Loucy (cell line): ENCODE measurements around the gene SLC6A5.

Experiments
- H2AFZ ChIP-seq: fragments of 200-600 bp; sonication (generic); 2 replicates; pipeline ENCODE4 v1.6.0; 2016; ENCODE audit warnings: antibody characterized with exemption, mild to moderate bottlenecking, low read length, moderate library complexity
- H3F3A ChIP-seq: fragments of 200-600 bp; 2 replicates; pipeline ENCODE4 v1.6.0; 2016; ENCODE audit warnings: antibody characterized with exemption, low read depth, mild to moderate bottlenecking
- H3K27me3 ChIP-seq: fragments of 200-600 bp; sonication (generic); 2 replicates; pipeline ENCODE4 v1.6.1; 2014; ENCODE audit warnings: low read length, mild to moderate bottlenecking; ENCODE audit not compliant: insufficient read depth, poor library complexity, severe bottlenecking
- H3K36me3 ChIP-seq: fragments of 200-600 bp; sonication (generic); 2 replicates; pipeline ENCODE4 v1.6.1; 2016; ENCODE audit warnings: low read length; ENCODE audit not compliant: insufficient read depth
- H3K4me1 ChIP-seq: fragments of 200-600 bp; sonication (generic); 2 replicates; pipeline ENCODE4 v1.5.1; 2014; ENCODE audit warnings: low read length, mild to moderate bottlenecking; ENCODE audit not compliant: insufficient read depth, poor library complexity, severe bottlenecking
- H3K4me2 ChIP-seq: fragments of 200-600 bp; sonication (generic); 2 replicates; pipeline ENCODE4 v1.6.0; 2014; ENCODE audit warnings: antibody characterized with exemption, low read length, low read depth, mild to moderate bottlenecking; ENCODE audit not compliant: poor library complexity, severe bottlenecking
- H3K4me3 ChIP-seq: fragments of 200-600 bp; sonication (generic); 2 replicates; pipeline ENCODE4 v1.5.1; 2014; ENCODE audit warnings: low read length, mild to moderate bottlenecking, mixed read lengths; ENCODE audit not compliant: poor library complexity, severe bottlenecking
- H3K79me2 ChIP-seq: fragments of 200-600 bp; sonication (generic); 2 replicates; pipeline ENCODE4 v1.6.1; 2014; ENCODE audit warnings: low read length; ENCODE audit not compliant: insufficient read depth
- H3K9ac ChIP-seq: fragments of 200-600 bp; sonication (generic); 2 replicates; pipeline ENCODE4 v1.6.0; 2014; ENCODE audit warnings: mild to moderate bottlenecking, low read depth, low read length, moderate library complexity; ENCODE audit not compliant: poor library complexity, severe bottlenecking
- H3K9me2 ChIP-seq: fragments of 200-600 bp; sonication (generic); replicated peaks from 2 replicates; pipeline ENCODE4 v1.6.1; 2016; ENCODE audit warnings: low read depth, low read length, mixed read lengths
- H3K9me3 ChIP-seq: fragments of 200-600 bp; sonication (generic); 2 replicates; pipeline ENCODE4 v1.6.1; 2014; ENCODE audit warnings: mild to moderate bottlenecking, antibody characterized with exemption, low read length, low read depth; ENCODE audit not compliant: insufficient read depth
- H4K20me1 ChIP-seq: fragments of 200-600 bp; sonication (generic); 2 replicates; pipeline ENCODE4 v1.6.0; 2014; ENCODE audit warnings: antibody characterized with exemption, low read length, mild to moderate bottlenecking; ENCODE audit not compliant: insufficient read depth, poor library complexity, severe bottlenecking
- EZH2phosphoT487 ChIP-seq: fragments of 200-600 bp; IDR thresholded peaks from 2 replicates; pipeline ENCODE4 v1.6.1; 2018; ENCODE audit warnings: antibody characterized with exemption, mild to moderate bottlenecking, moderate library complexity, borderline replicate concordance
- TF ChIP-seq, protein P1 (sequence below): fragments of 200-600 bp; sonication (generic); conservative IDR thresholded peaks from 2 replicates; pipeline ENCODE4 v1.5.1; 2014; ENCODE audit warnings: mild to moderate bottlenecking, antibody characterized with exemption, low read length

SLC6A5 gene

GRCh38 chr11:20584093-20584774 lies 15.2 kb upstream of the SLC6A5 start:
- Histone ChIP-seq H3K79me2 (no peaks in the 10 kb centered on the region), H3K4me3 (no peak overlapping the region), H3K4me2 (no peak overlapping the region), H3K36me3 (no peaks in the 10 kb centered on the region), H3K27me3 (no peaks in the 10 kb centered on the region), H2AFZ (no peak overlapping the region), H3K9me3 (no peaks in the 10 kb centered on the region), H3K4me1 (no peaks in the 10 kb centered on the region), H3K9me2 (no peaks in the 10 kb centered on the region), H4K20me1 (no peaks in the 10 kb centered on the region), H3K9ac (no peak overlapping the region), H3F3A (no peaks in the 10 kb centered on the region)
- TF ChIP-seq, protein P1, sequence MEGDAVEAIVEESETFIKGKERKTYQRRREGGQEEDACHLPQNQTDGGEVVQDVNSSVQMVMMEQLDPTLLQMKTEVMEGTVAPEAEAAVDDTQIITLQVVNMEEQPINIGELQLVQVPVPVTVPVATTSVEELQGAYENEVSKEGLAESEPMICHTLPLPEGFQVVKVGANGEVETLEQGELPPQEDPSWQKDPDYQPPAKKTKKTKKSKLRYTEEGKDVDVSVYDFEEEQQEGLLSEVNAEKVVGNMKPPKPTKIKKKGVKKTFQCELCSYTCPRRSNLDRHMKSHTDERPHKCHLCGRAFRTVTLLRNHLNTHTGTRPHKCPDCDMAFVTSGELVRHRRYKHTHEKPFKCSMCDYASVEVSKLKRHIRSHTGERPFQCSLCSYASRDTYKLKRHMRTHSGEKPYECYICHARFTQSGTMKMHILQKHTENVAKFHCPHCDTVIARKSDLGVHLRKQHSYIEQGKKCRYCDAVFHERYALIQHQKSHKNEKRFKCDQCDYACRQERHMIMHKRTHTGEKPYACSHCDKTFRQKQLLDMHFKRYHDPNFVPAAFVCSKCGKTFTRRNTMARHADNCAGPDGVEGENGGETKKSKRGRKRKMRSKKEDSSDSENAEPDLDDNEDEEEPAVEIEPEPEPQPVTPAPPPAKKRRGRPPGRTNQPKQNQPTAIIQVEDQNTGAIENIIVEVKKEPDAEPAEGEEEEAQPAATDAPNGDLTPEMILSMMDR: no peak
- no peak for TF ChIP-seq EZH2phosphoT487

DNA sequence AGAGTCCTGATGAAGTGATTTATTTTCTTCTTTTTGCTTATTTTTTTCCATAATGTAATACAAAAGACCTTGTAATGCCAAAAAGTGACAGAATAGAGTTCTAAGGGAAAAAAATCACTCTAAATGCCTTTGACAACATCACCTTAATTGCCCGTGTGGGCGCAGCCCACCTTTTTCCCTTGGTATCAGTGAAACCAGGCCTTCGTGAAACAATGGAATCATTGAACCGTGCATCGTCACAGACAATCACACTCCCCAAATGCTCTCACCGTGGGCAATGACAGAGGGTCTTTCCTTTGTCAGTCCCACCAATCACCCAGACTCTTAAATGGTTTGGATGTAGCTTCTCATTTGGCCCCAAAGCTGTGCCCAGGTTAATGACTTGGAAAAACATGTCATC lies 9.6 kb upstream of the SLC6A5 start:
- Histone ChIP-seq H3K27me3 (no peaks in the 10 kb centered on the region), H3K9ac (no peak overlapping the region), H3F3A (no peaks in the 10 kb centered on the region), H4K20me1 (no peaks in the 10 kb centered on the region), H2AFZ (no peak overlapping the region), H3K4me3 (no peak overlapping the region), H3K9me2 (no peaks in the 10 kb centered on the region), H3K4me1 (no peaks in the 10 kb centered on the region), H3K9me3 (no peaks in the 10 kb centered on the region), H3K36me3 (no peaks in the 10 kb centered on the region), H3K4me2 (no peak overlapping the region), H3K79me2 (no peaks in the 10 kb centered on the region)
- no peak for TF ChIP-seq EZH2phosphoT487
- TF ChIP-seq, protein P1: no peak

DNA sequence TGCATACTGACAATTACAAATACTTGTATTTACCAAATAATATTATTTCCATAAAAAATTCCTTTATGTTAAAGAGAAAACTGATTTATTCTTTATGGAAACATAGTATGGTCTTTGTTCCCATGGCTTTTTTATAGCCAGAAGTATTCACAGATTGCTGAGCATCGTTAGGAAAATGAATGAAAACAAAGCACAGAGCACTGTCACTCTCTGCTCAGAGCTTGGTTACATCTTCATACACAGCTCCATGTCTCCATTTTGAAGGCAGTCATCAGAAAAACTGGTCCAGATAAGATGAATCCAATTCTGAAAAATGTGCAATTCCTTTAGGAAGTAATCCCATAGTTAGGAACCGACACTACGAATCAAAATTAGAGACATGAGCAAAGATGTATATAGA lies 9.0 kb upstream of the SLC6A5 start:
- H3F3A ChIP-seq: no peaks in the 10 kb centered on the region
- H3K4me1 ChIP-seq: no peaks in the 10 kb centered on the region
- no peaks in the 10 kb centered on the region for H3K9me2 ChIP-seq
- no peaks in the 10 kb centered on the region for H4K20me1 ChIP-seq
- no peak overlapping the region for H3K9ac ChIP-seq
- no peaks in the 10 kb centered on the region for H3K9me3 ChIP-seq
- no peak overlapping the region for H2AFZ ChIP-seq
- H3K4me3 ChIP-seq: no peak overlapping the region
- TF ChIP-seq, protein P1: no peak
- TF ChIP-seq EZH2phosphoT487: no peak
- no peak overlapping the region for H3K4me2 ChIP-seq
- no peaks in the 10 kb centered on the region for H3K79me2 ChIP-seq
- no peaks in the 10 kb centered on the region for H3K36me3 ChIP-seq
- H3K27me3 ChIP-seq: no peaks in the 10 kb centered on the region
